Measurements from ENCODE around the gene KCNJ1.

The KCNJ1 gene

GRCh38 chr11:128881221-128881620 is 14.1 kb upstream of the KCNJ1 start:
- no peak for DNase-seq

- no peak for DNase-seq
Observed at GRCh38 chr11:128879817-128880216, 12.7 kb upstream of the KCNJ1 start.

GRCh38 chr11:128878455-128878854 is 11.4 kb upstream of the KCNJ1 start:
- DNase-seq, result no peak

GRCh38 chr11:128877726-128878125 is 10.6 kb upstream of the KCNJ1 start:
- DNase-seq, result no peak

GRCh38 chr11:128876133-128876650 is 9.1 kb upstream of the KCNJ1 start:
- no peak for DNase-seq

GRCh38 chr11:128874427-128874826 is 7.3 kb upstream of the KCNJ1 start:
- no peak for DNase-seq

- no peak for DNase-seq
Observed at GRCh38 chr11:128872594-128872993, 5.5 kb upstream of the KCNJ1 start.

GRCh38 chr11:128872094-128872493 is 5.0 kb upstream of the KCNJ1 start:
- no peak for DNase-seq

- no peak for DNase-seq
Observed at GRCh38 chr11:128871168-128871610, 4.1 kb upstream of the KCNJ1 start.

GRCh38 chr11:128868841-128869671 is 2.0 kb upstream of the KCNJ1 start:
- DNase-seq, result no peak

GRCh38 chr11:128865490-128865889 is 1.6 kb downstream of the KCNJ1 start:
- no peak for DNase-seq

GRCh38 chr11:128862908-128863660 is 4.0 kb downstream of the KCNJ1 start:
- DNase-seq, result no peak

- no peak for DNase-seq
Observed at GRCh38 chr11:128862406-128862805, 4.7 kb downstream of the KCNJ1 start.

- DNase-seq, result no peak
Observed at GRCh38 chr11:128860571-128861361, 6.3 kb downstream of the KCNJ1 start.

GRCh38 chr11:128859563-128860441 is 7.3 kb downstream of the KCNJ1 start:
- DNase-seq, result no peak

GRCh38 chr11:128857341-128857740 is 9.8 kb downstream of the KCNJ1 start:
- no peak for DNase-seq

GRCh38 chr11:128856241-128856640 is 10.9 kb downstream of the KCNJ1 start:
- DNase-seq, result no peak

- DNase-seq, result no peak
Observed at GRCh38 chr11:128854841-128855240, 12.3 kb downstream of the KCNJ1 start.

- no peak for DNase-seq
Observed at GRCh38 chr11:128853559-128853958, 13.5 kb downstream of the KCNJ1 start.

- no peak for DNase-seq
Observed at GRCh38 chr11:128852327-128853023, 14.6 kb downstream of the KCNJ1 start.

- DNase-seq, result no peak
Observed at GRCh38 chr11:128848815-128849455, 18.2 kb downstream of the KCNJ1 start.

All from SHP77 treated with DMSO at 0.1 percent for 48 hours (cell line).